Heart right ventricle (tissue), 16 donors: ENCODE measurements around the gene SRSF12. TPM values are rescaled to one million over a fixed set of nuclear protein-coding genes. Genes with fewer than 3 reads are reported as not detected.
"Not testable (repeated sequence)": the region's sequence is repeated elsewhere in the genome, so short reads cannot be mapped to it uniquely, and the experiment has no call there.

ENCODE experiments used
- ATAC-seq, 8 donors: fragments of 200-7000 bp; cut with Tn5 transposase; one replicate each; pipeline ENCODE4 v1.9.1; 2020; ENCODE audit warnings: mild to moderate bottlenecking in 8 of 8, moderate library complexity in 8 of 8, moderate number of reproducible peaks in 1 of 8
- DNase-seq, 2 donors: peaks; one replicate each; pipeline ENCODE4 v3.0.0-alpha.2; 2020
- H3K27ac ChIP-seq, 10 donors: fragments of 200-600 bp; sonication (generic) in 2 of 10; one replicate each; pipeline versions ENCODE4 v1.5.0 to v1.8.0; 2020 to 2022; ENCODE audit warnings: mild to moderate bottlenecking in 3 of 10
- H3K27me3 ChIP-seq, 7 donors: fragments of 200-600 bp; one replicate each; pipeline ENCODE4 v1.8.0; 2021 to 2022; ENCODE audit warnings: mild to moderate bottlenecking in 2 of 7
- H3K36me3 ChIP-seq, 9 donors: fragments of 200-600 bp; sonication (generic) in 1 of 9; one replicate each; pipeline versions ENCODE4 v1.5.0 to v1.8.0; 2020 to 2022; ENCODE audit warnings: mild to moderate bottlenecking in 2 of 9
- H3K4me1 ChIP-seq, 9 donors: fragments of 200-600 bp; sonication (generic) in 1 of 9; one replicate each; pipeline versions ENCODE4 v1.5.0 to v1.8.0; 2020 to 2022; ENCODE audit warnings: mild to moderate bottlenecking in 4 of 9
- H3K4me3 ChIP-seq, 10 donors: fragments of 200-600 bp; sonication (generic) in 2 of 10; one replicate each; pipeline versions ENCODE4 v1.5.0 to v1.8.0; 2020 to 2022; ENCODE audit warnings: mild to moderate bottlenecking in 7 of 10, moderate library complexity in 2 of 10
- H3K9me3 ChIP-seq, 11 donors: fragments of 200-600 bp in 10 of 11; sonication (generic) in 2 of 11; one replicate each; pipeline versions ENCODE4 v1.5.0 to v1.8.0; 2013 to 2022; ENCODE audit warnings: mild to moderate bottlenecking in 2 of 11, control low read depth in 1 of 11, moderate library complexity in 1 of 11
- WGBS, 2 donors: extraction: QIAGEN DNeasy Blood & Tissue Kit; methylation state at CpG; one replicate each; pipeline ENCODE4 v1.1.7; 2013; ENCODE audit warnings: inconsistent platforms in 1 of 2; 5-methylcytosine and 5-hydroxymethylcytosine counted together
- intact Hi-C, 10 donors: fragments of 100-400 bp; cut with DNase I; formaldehyde crosslinking; loops; one replicate each; pipeline versions ENCODE4 v1.11.1 to v1.14.2; 2022
- polyA plus RNA-seq, 2 donors: library from polyadenylated mRNA; stranded (reverse); fragments of 200-250 nt; gene quantifications; one replicate each; pipeline ENCODE4 v1.2.3, GENCODE V29; 2013
- total RNA-seq, 10 donors: library from RNA; stranded (reverse); fragmentation: NEBNext Ultra II Directional in 3 of 10; extraction: Animal tissue kit (Norgen Biotek cat#: 25700) in 3 of 10; gene quantifications; one replicate each; pipeline versions ENCODE4 v1.2.1 to v1.2.4, GENCODE V29; 2021 to 2023
- TF ChIP-seq, protein P1 (sequence below), 9 donors: fragments of 200-600 bp; sonication (generic) in 2 of 9; IDR thresholded peaks; one replicate each; pipeline versions ENCODE4 v1.5.0 to v1.8.0; 2021 to 2022; ENCODE audit warnings: antibody characterized with exemption in 9 of 9, mild to moderate bottlenecking in 5 of 9, moderate library complexity in 1 of 9
- donor health status: Arrhythmogenic right ventricular cardiomyopathy.
- donor health status: ischemic (EF 13 %, LVEDD 7.1; RV severe dilation, severe dysfunction).
- donor health status: healthy with polysubstance abuse.
- donor health status: DM: no; HTN: yes; CAD: no.
- donor health status: DM: no; HTN: no; CAD: no.
- donor health status: ischemic (EF 25% LVEDD 6.9; RV normal size, moderate dysfunction).
- donor health status: ischemic (EF 25% LVEDD 5.7; RV mildly dilated, moderate dysfunction).
- donor health status: healthy.
- donor health status: DM: yes; HTN: yes; CAD: no.
- donor health status: Ischemic cardiomyopathy.
- donor health status: ischemic (EF 35%, LVEDD 5.7; RV mildly dilated, moderate dysfunction).
- donor health status: nonischemic (EF 11% LVEDD 7.7; RV severe dilation, severe dysfunction).
- donor health status: DM: yes; HTN: yes; CAD: no.
- donor health status: PGD.
- donor health status: ischemic (EF 29% LVEDD 5.4; RV normal size, mild dysfunction).
- donor health status: nonischemic (EF 23%, LVEDD 6.1; RV moderate dilation, normal function).

Gene SRSF12
- total and polyA plus RNA-seq, 12 donors = 0.06 to 0.47 (median 0.17) TPM; not detected in 2

DNA sequence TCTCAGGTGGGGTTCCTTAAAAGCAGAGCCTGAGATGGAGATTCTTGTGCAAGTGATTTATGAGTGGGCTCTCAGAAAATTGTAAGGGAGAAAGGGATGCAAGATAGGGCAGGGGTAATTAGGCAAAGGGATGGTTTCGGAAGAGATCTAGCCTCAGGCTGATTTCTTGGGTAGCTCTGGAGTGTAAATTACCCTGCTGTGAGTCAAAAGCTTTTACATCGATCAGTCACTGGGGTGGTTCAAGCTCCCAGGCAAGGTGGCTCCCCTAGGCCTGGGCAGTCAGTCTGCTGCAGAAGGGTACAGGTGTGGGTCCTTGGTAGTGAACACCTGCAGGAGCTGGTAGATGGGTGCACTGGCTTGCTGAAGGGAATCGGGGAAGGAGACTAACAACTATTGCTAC lies 16.9 kb upstream of the SRSF12 start:
- TF ChIP-seq, protein P1, sequence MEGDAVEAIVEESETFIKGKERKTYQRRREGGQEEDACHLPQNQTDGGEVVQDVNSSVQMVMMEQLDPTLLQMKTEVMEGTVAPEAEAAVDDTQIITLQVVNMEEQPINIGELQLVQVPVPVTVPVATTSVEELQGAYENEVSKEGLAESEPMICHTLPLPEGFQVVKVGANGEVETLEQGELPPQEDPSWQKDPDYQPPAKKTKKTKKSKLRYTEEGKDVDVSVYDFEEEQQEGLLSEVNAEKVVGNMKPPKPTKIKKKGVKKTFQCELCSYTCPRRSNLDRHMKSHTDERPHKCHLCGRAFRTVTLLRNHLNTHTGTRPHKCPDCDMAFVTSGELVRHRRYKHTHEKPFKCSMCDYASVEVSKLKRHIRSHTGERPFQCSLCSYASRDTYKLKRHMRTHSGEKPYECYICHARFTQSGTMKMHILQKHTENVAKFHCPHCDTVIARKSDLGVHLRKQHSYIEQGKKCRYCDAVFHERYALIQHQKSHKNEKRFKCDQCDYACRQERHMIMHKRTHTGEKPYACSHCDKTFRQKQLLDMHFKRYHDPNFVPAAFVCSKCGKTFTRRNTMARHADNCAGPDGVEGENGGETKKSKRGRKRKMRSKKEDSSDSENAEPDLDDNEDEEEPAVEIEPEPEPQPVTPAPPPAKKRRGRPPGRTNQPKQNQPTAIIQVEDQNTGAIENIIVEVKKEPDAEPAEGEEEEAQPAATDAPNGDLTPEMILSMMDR (IDR thresholded peaks at IDR 0.05) = no peak
- Histone ChIP-seq H3K4me1 (peaks cover 0 to 14% (median 0%) of the 10 kb centered on the region in 9 donors), H3K27me3 (no peaks in the 10 kb centered on the region), H3K4me3 (no peak overlapping the region), H3K27ac (no peak overlapping the region), H3K36me3 (no peaks in the 10 kb centered on the region), H3K9me3 (no peaks in the 10 kb centered on the region)
- WGBS, 2 donors = 85 to 93% methylated on average over 3 of the region's 3 CpGs
- DNase-seq (no peak), ATAC-seq (no peak)
- intact Hi-C loops = loop anchor here in 1 of 10 donors (10.0 kb wide), 1 partner anchor 150 kb away; no protein-coding TSS in a partner anchor

DNA sequence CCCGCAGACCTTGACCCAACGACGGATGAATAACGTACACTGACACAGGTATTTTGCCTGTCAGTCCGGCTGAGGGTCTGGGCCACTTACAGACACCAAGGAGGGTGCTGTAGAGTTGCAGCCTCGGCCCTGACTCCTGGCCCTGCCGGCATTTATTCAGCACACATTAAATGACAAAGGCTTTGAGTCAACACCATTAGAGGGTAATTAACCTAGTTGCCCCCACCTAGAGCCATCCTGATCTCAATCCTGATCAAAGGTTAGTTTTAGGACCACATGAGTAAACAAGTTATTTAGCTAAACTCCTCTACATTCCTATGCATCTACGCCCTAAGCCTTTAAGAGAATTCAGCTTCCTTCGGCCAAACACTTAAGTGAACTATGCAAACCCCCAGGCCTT lies 16.1 kb upstream of the SRSF12 start:
- H3K36me3 ChIP-seq = no peaks in the 10 kb centered on the region
- H3K4me3 ChIP-seq = no peak overlapping the region
- 88 to 89% methylated on average over 9 of the region's 9 CpGs for WGBS, 2 donors
- no peak overlapping the region for H3K27ac ChIP-seq
- H3K9me3 ChIP-seq = peaks cover 0 to under 1% (median 0%) of the 10 kb centered on the region in 11 donors
- DNase-seq (no peak), ATAC-seq (no peak)
- TF ChIP-seq, protein P1 (IDR thresholded peaks at IDR 0.05) = no peak
- no peaks in the 10 kb centered on the region for H3K27me3 ChIP-seq
- H3K4me1 ChIP-seq = peaks cover 0 to 13% (median 0%) of the 10 kb centered on the region in 9 donors
- intact Hi-C loops = loop anchor here in 1 of 10 donors (10.0 kb wide), 1 partner anchor 149 kb away; no protein-coding TSS in a partner anchor

DNA sequence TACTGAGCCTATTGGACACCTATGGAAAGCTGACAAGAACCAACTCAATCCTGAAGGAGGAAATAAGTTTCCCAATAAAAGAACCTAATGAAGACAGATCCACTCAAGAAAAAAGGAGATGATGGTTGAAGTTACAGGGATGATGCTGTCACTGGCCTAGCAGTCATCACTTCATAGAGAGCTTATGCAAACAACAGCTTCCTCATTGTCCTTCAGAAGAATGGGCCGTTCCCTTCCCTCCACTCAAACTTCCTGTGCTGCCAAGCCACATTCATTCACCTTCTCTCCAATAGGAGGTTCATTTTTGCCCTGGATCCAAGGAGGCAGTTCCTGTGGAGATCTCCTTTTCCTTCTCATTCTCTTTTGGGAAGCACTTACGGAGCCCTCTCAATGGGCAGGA lies 14.2 kb upstream of the SRSF12 start:
- 67 to 86% methylated on average over 2 of the region's 2 CpGs for WGBS, 2 donors
- H3K4me1 ChIP-seq = no peaks in the 10 kb centered on the region
- intact Hi-C loops = loop anchor here in 1 of 10 donors (10.0 kb wide), 1 partner anchor 147 kb away; no protein-coding TSS in a partner anchor
- H3K9me3 ChIP-seq = peaks cover 0 to 18% (median 0%) of the 10 kb centered on the region in 11 donors
- ATAC-seq (no peak), DNase-seq (no peak)
- H3K27ac ChIP-seq = no peak overlapping the region
- no peaks in the 10 kb centered on the region for H3K27me3 ChIP-seq
- no peak overlapping the region for H3K4me3 ChIP-seq
- TF ChIP-seq, protein P1 (IDR thresholded peaks at IDR 0.05) = no peak
- no peaks in the 10 kb centered on the region for H3K36me3 ChIP-seq

DNA sequence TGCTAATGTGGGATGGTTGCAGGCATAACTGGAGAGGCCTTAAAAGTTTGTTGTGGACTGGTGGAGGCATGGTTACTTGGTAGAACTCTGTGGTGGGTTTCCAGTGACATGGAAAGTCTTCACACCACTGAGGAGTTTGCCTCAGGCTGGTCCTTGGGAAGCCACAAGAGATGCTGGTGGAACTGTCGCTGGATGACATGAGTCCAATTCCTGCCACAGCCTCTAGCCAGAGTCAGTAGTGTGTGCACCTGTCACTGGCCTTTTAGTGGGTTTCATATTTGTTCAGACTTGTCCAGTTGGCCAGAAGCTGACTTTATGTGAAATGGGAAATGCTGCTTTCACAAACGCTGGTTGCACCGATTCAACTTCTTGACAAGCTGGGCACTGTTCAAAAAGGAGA lies 13.7 kb upstream of the SRSF12 start:
- no peak for DNase-seq
- Histone ChIP-seq H3K27ac (no peak overlapping the region), H3K9me3 (peaks cover 0 to 18% (median 0%) of the 10 kb centered on the region in 11 donors), H3K27me3 (no peaks in the 10 kb centered on the region), H3K4me3 (no peak overlapping the region), H3K36me3 (no peaks in the 10 kb centered on the region), H3K4me1 (no peaks in the 10 kb centered on the region)
- intact Hi-C loops = loop anchor here in 1 of 10 donors (10.0 kb wide), 1 partner anchor 147 kb away; no protein-coding TSS in a partner anchor
- 94 to 99% methylated on average over 3 of the region's 3 CpGs for WGBS, 2 donors
- ATAC-seq = no peak
- TF ChIP-seq, protein P1 (IDR thresholded peaks at IDR 0.05) = no peak

DNA sequence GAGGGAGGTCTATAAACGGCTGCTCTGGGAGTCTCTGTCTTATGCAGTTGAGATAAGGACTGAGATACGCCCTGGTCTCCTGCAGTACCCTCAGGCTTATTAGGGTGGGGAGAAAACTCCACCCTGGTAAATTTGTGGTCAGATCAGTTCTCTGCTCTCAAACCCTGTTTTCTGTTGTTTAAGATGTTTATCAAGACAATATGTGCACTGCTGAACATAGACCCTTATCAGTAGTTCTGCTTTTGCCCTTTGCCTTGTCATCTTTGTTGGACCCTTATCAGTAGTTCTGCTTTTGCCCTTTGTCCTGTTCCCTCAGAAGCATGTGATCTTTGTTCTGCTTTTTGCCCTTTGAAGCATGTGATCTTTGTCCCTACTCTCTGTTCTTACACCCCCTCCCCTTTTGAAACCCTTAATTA lies 10.4 kb upstream of the SRSF12 start:
- not testable (repeated sequence) for H3K36me3 ChIP-seq, ATAC-seq, H3K4me1 ChIP-seq, H3K27me3 ChIP-seq, DNase-seq, H3K4me3 ChIP-seq, H3K27ac ChIP-seq
- intact Hi-C loops = loop anchor here in 3 of 10 donors (10.0 kb wide), 3 partner anchors 117 to 237 kb away; no protein-coding TSS in a partner anchor
- 77 to 78% methylated on average over 2 of the region's 2 CpGs for WGBS, 2 donors
- peaks cover 0 to 18% (median 0%) of the 10 kb centered on the region in 11 donors for H3K9me3 ChIP-seq
